Suprapubic skin (tissue), 4 donors: ENCODE measurements around the gene HOXB4. TPM values are rescaled to one million over a fixed set of nuclear protein-coding genes. Genes with fewer than 3 reads are reported as not detected.

Source experiments
- DNase-seq, 2 donors: peaks; one replicate each; pipeline ENCODE4 v3.0.0-alpha.2; 2019; ENCODE audit warnings: low spot score in 2 of 2
- H3K27ac ChIP-seq: fragments of 200-600 bp; sonication (generic); one replicate; pipeline ENCODE4 v1.5.1; 2019
- H3K27me3 ChIP-seq: fragments of 200-600 bp; sonication (generic); one replicate; pipeline ENCODE4 v1.5.1; 2019
- H3K36me3 ChIP-seq: fragments of 200-600 bp; sonication (generic); one replicate; pipeline ENCODE4 v1.5.1; 2019
- H3K4me1 ChIP-seq: fragments of 200-600 bp; sonication (generic); one replicate; pipeline ENCODE4 v1.5.1; 2019
- H3K4me3 ChIP-seq: fragments of 200-600 bp; sonication (generic); one replicate; pipeline ENCODE4 v1.5.1; 2019; ENCODE audit warnings: mild to moderate bottlenecking
- H3K9me3 ChIP-seq: fragments of 200-600 bp; sonication (generic); one replicate; pipeline ENCODE4 v1.5.1; 2019
- CTCF ChIP-seq, 2 donors: fragments of 200-600 bp in 1 of 2; fragments of 450-650 bp in 1 of 2; sonication (generic) in 1 of 2; IDR thresholded peaks; one replicate each; pipeline ENCODE4 v1.5.1; 2016 to 2019; ENCODE audit warnings: antibody characterized with exemption in 2 of 2, mild to moderate bottlenecking in 1 of 2, moderate library complexity in 1 of 2
- EP300 ChIP-seq: sonication (generic); formaldehyde crosslinking; IDR thresholded peaks from one replicate; pipeline ENCODE4 v1.6.1; 2017; ENCODE audit warnings: antibody characterized with exemption
- POLR2A ChIP-seq, 2 donors: fragments of 450-650 bp; IDR thresholded peaks; one replicate each; pipeline ENCODE4 v1.6.1; 2017; ENCODE audit warnings: antibody characterized with exemption in 2 of 2, mild to moderate bottlenecking in 2 of 2, moderate library complexity in 2 of 2
- POLR2AphosphoS5 ChIP-seq, 3 donors: sonication (generic); formaldehyde crosslinking; IDR thresholded peaks; one replicate each; pipeline ENCODE4 v1.6.1; 2017; ENCODE audit warnings: antibody characterized with exemption in 3 of 3
- WGBS: methylation state at CpG from one replicate; pipeline ENCODE4 v1.1.5; 2018; 5-methylcytosine and 5-hydroxymethylcytosine counted together
- total RNA-seq, 4 donors: library from RNA; depleted of rRNA; stranded (reverse); fragments of >200 nt; gene quantifications; one replicate each; pipeline ENCODE4 v1.1.0, GENCODE V29; 2016

Gene HOXB4
- total RNA-seq, 4 donors from 2014 or later, result 0.42 to 3.5 (median 1.0) TPM

GRCh38 chr17:48592577-48592976 lies 14.4 kb upstream of the HOXB4 start:
- peaks cover 43% of the 10 kb centered on the region for H3K4me1 ChIP-seq

GRCh38 chr17:48592057-48592514 lies 13.9 kb upstream of the HOXB4 start:
- peaks cover 42% of the 10 kb centered on the region for H3K4me1 ChIP-seq
- peaks cover 3% of the 10 kb centered on the region for H3K36me3 ChIP-seq
- peaks cover 28% of the 10 kb centered on the region for H3K27me3 ChIP-seq
- WGBS, result 58% methylated on average over 28 of the region's 33 CpGs
- peak overlapping the region; percentile 21 for H3K27ac ChIP-seq
- peak overlapping the region; percentile 43 for H3K4me3 ChIP-seq
- H3K9me3 ChIP-seq, result no peaks in the 10 kb centered on the region
- no peak for DNase-seq
- no peak for TF ChIP-seq EP300
- no peak for TF ChIP-seq POLR2AphosphoS5 (IDR thresholded peaks at IDR 0.05)
- no peak for TF ChIP-seq CTCF (IDR thresholded peaks at IDR 0.05)
- TF ChIP-seq POLR2A (IDR thresholded peaks at IDR 0.05), result no peak

More at GRCh38 chr17:48592577-48592976, 14.4 kb upstream of the HOXB4 start:
- TF ChIP-seq CTCF (IDR thresholded peaks at IDR 0.05) (no peak), POLR2AphosphoS5 (IDR thresholded peaks at IDR 0.05) (no peak), EP300 (no peak), POLR2A (IDR thresholded peaks at IDR 0.05) (no peak)
- Histone ChIP-seq H3K9me3 (no peaks in the 10 kb centered on the region), H3K36me3 (peaks cover 3% of the 10 kb centered on the region), H3K27ac (no peak overlapping the region), H3K27me3 (peaks cover 32% of the 10 kb centered on the region), H3K4me3 (peak overlapping the region; percentile 43)
- WGBS, result 24% methylated on average over 14 of the region's 14 CpGs
- no peak for DNase-seq

GRCh38 chr17:48591255-48592056 lies 13.3 kb upstream of the HOXB4 start:
- WGBS, result 90% methylated on average over 10 of the region's 10 CpGs
- no peak for TF ChIP-seq CTCF (IDR thresholded peaks at IDR 0.05)
- TF ChIP-seq POLR2A (IDR thresholded peaks at IDR 0.05), result no peak
- TF ChIP-seq EP300, result no peak
- TF ChIP-seq POLR2AphosphoS5 (IDR thresholded peaks at IDR 0.05), result no peak
- Histone ChIP-seq H3K27ac (peak overlapping the region; percentile 21), H3K27me3 (peaks cover 25% of the 10 kb centered on the region), H3K4me1 (peaks cover 42% of the 10 kb centered on the region), H3K36me3 (peaks cover 3% of the 10 kb centered on the region), H3K4me3 (peak overlapping the region; percentile 43), H3K9me3 (no peaks in the 10 kb centered on the region)
- no peak for DNase-seq

GRCh38 chr17:48590607-48591161 lies 12.5 kb upstream of the HOXB4 start:
- peak overlapping the region; percentile 19 for H3K27ac ChIP-seq
- no peak overlapping the region for H3K4me3 ChIP-seq
- peaks cover 3% of the 10 kb centered on the region for H3K36me3 ChIP-seq
- TF ChIP-seq CTCF (IDR thresholded peaks at IDR 0.05) (no peak), POLR2AphosphoS5 (IDR thresholded peaks at IDR 0.05) (no peak), EP300 (no peak), POLR2A (IDR thresholded peaks at IDR 0.05) (no peak)
- no peaks in the 10 kb centered on the region for H3K9me3 ChIP-seq
- peaks cover 42% of the 10 kb centered on the region for H3K4me1 ChIP-seq
- no peak for DNase-seq
- H3K27me3 ChIP-seq, result peaks cover 18% of the 10 kb centered on the region
